HS-5 (cell line): ENCODE data around the gene ELF5.

Experiments used
- DNase-seq: peaks from one replicate; pipeline ENCODE4 v3.0.0-alpha.2; 2012; ENCODE audit warnings: low read depth

ELF5 gene

DNA sequence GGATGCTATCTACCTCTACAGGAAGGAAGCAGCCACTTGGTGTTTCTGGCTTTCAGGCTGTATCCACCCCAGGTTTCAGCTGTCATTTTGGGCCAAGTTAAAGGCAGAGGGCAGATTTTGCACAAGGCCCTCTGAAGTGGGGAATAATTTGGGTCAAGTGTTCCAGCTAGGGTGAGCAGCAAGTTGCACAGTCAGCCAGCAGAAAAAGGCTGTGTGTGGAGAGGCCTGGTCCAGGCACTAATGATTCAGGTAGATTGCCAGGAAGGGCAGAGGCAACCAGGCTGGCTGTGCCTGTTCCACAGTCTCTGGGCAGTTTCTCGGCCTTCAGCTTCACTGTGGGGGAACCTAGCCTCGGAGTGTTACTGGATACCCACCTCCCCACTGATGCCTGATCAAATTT is 8.6 kb upstream of the ELF5 start:
- DNase-seq = no peak

DNA sequence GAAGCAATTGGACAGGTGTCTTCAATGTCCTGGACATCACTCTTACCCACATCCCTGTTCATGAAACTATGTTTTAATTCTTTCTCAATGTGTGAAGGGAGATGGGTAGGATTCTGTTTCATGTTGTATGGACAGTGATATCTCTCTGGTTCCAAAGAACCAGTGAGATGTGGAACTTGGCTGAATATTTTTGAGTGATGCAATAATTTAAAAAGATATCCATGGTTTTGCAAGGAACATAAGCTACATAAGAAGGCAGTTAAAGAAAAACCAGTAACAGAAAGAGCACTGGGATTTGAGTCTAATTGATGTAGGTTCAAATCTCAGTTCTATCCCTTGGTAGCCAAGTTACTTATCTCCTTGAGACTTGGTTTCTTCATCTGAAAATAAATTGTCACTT is 7.7 kb upstream of the ELF5 start:
- DNase-seq = no peak

DNA sequence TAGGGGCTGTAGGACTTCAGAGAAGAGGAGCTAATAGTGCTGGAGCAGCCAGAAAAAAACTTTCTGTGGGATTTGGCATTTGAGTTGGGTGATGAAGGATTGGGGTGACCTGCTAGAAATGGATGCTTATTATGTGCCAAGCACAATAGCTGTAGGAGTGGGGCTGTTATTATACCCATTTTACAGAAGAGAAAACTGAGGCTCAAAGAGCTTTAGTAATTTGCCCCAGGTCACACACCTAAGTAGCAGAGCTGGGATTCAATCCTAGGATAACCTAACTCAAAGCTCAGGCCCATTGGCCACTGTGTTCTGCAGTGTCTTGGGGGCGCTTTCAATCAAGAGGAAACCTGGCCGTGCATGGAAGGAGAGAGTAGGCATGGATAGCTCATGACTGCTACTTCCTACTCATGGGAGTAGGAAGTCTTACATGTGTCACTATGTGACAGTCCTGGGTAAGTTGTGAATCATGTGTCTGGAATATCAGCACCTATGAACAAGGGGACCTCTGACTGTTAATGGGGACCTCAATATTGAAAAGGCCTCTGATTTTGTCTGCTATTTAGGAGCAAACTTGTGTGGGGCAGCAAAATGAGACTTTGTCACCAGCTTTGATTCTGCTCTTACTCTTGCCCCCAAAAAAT is 6.1 kb upstream of the ELF5 start:
- no peak for DNase-seq

DNA sequence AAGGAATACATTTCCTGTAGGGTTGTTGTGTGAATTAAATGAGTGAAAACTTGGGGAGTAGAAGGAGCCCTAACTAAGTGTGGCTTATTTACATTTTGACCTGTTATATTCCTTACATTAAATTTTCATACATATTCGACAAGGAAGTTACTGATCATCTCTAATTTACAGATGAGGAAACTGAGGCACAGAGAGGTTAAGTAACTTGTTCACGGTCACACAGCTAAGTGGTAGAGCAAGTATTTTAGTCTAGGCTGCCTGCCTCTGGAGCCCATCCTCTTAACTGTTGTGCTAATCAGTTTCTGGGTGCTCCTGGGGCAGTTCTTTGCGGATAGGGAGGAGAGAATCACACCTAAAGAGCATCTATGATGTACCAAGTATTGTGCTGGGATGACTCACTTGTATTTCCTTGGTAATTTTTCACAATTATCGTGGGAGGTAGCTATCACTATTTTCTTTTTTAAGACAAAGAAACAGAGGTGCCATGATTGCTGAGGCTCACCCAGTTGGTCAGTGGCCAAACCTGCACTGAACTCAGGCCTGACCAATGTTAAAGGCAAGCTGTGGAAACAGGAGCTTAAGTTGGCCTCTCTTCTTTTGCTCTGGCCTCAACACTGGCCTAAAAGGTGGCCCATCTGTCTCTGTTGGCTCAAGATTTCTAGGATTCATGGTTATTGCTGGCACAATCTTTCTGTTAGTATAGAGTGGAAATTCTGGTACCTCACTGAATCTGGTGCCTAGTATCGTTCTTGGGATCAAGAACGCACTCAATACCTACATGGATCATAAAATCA is 2.9 kb upstream of the ELF5 start:
- no peak for DNase-seq

- no peak for DNase-seq
Observed at GRCh38 chr11:34514597-34514996, 1.0 kb upstream of the ELF5 start.

DNA sequence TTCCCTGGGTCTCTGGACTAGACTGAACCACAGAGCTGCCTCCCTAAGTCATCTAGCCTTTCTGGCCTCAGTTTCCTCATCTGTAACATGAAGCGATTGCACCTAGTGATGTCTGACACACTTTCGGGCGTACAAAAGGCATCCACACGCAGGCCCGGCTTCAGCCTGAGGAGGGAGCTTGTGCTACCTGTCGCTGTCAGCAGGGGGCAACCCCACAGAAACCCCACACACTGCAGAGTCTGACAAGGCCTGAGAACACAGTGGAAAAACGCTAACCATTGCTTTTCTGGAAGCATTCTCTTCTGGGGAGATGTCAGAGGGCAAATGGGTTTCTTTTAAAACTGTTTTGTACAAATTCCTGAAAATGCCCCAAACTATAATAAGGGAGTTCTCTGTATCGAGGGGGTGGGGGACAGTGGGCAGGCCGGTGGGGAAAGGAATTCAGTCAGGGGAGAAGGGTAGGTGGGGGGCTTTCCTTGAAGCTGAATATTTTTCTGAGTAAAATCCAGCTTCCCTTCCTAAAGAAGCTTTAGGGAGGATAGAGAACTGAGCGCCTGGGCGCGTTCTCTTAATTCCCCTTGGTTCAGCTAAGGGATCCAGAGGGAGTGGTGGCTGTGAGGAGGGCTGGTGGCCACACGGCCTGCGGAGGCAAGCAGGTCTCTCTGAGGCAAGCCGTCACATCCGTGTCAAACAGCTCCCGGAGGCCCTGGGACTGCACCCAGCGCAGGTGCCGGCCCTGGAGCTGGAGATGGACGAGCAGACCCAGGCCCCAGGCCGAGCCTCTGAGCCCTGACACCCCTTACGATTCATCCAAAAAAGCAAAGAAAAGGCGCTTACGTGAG is 533 bp downstream of the ELF5 start:
- DNase-seq = no peak

DNA sequence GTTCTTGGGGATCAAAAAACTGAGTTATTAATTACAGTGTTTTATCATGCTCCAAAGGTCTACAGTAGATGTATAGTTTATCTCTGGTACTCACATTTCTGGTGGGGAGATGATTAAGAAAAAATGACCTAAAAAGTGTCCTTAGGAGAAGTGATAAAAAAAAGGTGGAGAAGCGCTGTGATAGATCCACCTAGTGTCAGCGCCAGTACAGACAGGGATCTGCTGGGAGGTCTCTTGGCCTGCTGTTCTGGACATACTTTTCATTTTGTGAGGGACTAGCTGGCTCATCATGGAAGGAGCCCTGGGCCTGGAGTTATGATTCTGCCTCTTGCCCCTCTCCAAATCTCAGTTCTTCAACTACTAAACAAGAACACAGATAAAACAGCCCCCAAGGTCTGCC is 2.9 kb downstream of the ELF5 start:
- no peak for DNase-seq

GRCh38 chr11:34510218-34510617 is 3.4 kb downstream of the ELF5 start:
- DNase-seq = no peak

DNA sequence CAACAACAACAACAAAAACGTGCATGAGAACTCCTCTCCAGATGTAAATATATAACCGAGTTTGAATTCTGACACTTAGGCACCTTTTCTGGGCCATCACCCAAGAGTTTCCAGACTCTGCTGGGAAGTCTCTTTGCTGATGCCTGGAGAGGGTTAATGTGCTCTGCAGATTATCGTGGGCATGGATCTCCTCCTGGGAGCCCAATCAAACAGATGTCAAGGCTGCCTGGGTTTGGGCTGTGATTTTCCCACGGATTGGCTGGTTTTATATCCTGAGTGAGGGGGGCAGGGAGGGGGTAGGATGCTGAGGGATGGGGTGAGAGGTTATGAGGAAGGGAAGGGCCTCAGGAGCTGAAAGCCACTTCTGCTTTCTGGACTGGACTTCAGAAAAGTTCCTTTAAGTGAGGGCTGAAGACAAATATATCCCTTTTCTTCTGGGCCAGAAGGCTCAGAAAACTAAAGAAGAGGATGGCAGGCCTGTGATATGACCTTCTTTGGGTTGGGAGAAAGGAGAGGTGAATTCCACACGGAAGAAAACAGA is 4.2 kb downstream of the ELF5 start:
- no peak for DNase-seq

DNA sequence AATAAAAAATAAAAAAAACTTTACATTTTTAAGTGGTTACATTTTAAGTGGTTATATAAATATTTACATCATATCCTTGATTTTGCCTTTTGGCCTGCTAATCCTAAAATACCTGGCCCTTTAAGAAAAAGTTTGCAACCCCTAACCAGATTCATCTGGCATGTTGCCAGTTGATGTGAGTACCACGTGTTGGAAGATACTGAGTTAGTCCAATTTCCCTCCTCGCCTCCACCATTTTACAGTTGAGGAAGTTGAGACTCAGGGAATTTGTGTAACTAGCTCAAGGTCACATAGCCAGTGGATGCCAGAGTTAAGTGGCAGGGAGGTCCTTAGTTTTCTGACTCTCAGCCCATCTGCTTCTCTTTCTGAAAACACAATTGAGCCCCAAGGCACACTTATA is 5.1 kb downstream of the ELF5 start:
- DNase-seq = no peak

GRCh38 chr11:34507610-34508009 is 6.0 kb downstream of the ELF5 start:
- no peak for DNase-seq

- no peak for DNase-seq
Observed at GRCh38 chr11:34507156-34507555, 6.4 kb downstream of the ELF5 start.

GRCh38 chr11:34505874-34506273 is 7.7 kb downstream of the ELF5 start:
- DNase-seq = no peak

DNA sequence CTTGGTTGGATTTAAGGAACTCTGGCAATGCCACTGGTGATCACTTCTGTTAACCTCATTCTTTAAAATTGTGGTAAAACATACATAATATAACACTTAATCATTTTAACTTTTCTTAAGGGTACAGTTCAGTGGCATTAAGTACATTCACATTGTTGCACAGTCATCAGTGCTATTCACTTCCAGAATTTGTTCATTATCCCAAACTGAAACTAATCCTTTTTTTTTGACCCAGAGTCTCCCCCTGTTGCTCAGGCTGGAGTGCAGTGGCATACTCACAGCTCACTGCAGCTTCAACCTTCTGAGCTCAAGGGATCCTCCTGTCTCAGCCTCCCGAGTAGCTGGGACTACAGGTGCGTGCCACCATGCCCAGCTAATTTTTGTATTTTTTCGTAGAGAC is 10.6 kb downstream of the ELF5 start:
- no peak for DNase-seq

- DNase-seq = no peak
Observed at GRCh38 chr11:34501949-34502348, 11.6 kb downstream of the ELF5 start.

DNA sequence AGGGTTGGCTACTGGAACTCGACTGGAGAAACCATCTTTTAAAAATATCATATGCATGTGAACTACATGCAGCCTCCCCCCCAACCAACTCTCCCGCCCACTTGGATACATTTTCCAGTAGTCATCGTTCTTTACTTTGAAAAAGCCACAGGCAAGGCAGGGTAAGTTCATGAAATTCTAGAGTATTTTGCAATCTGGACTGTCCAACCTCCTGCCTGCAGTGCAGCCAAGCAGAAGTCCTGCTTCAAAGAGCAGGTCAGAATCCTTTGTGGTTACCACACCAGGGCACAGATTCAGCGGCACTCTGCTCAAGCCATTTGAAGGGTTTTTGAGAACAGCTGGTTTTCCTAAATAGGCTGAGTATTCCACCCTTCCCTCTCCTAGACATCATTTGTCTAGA is 12.1 kb downstream of the ELF5 start:
- peak; percentile 93 for DNase-seq

DNA sequence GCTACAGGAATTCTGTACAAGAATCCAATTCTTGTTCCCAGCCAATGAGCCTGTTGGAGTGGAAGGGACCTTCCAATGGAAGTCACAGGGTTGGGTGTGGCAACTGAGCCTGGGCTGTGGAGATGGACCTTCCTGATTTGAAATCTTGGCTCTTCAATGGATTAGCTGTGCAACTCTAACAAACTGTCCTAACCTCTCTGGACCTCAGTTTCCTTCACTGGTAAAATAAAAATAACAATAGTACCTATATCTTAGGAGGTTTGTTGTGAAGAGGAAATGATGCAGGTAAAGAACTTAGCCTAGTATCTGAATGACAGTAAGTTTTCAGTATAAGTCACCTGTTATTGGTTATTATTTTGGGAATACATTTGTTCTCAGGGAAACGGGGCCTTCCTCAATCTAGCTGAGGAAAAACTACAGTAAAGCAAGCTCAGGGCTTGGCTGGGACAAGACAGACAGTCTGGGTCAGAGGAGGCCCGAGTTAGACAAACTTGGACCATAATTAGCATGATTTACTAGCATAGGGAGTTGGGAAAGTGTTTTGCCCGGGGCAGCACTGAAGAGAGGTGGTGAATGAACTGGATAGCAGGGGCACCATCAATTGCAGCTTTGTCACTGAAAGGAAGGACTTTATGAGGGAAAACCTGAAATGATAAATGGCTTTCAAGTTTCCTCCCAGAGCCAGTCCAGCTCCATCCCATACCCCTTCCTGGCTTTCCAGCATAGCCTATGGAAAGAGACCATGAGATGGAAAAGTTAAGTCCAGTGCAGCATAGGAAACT is 13.7 kb downstream of the ELF5 start:
- no peak for DNase-seq

- DNase-seq = no peak
Observed at GRCh38 chr11:34495724-34496377, 17.7 kb downstream of the ELF5 start.

DNA sequence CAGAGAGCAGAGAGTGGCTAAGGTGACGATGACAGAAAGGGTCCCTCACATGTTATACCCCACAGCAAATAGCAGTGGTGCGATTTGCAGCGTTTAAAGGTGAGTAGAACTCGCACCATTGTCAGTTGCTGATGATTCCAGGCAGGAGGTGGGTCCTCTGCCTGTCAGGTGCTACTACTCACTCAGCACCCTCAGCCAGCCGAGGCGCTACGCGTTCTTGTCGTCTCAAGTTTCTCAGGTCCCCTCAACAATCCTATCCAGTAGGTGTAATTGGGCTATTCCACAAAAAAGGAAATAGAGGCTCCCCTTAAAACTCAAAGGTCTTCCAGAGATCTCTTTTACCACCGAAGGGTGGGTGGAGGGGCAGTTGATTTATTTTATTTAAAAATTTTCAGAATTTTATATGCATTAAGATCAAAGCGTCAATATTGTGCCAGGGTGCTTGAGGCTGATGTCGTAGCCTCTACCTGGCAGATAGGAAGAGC is 18.3 kb downstream of the ELF5 start:
- DNase-seq = no peak

GRCh38 chr11:34493926-34494595 is 19.5 kb downstream of the ELF5 start:
- DNase-seq = no peak

GRCh38 chr11:34493468-34493867 is 20.1 kb downstream of the ELF5 start:
- no peak for DNase-seq
